ENCODE data around the gene ETS1.
A peak's percentile ranks its signal among the peaks of the same experiment; 100 is the strongest.

The ETS1 gene

DNA sequence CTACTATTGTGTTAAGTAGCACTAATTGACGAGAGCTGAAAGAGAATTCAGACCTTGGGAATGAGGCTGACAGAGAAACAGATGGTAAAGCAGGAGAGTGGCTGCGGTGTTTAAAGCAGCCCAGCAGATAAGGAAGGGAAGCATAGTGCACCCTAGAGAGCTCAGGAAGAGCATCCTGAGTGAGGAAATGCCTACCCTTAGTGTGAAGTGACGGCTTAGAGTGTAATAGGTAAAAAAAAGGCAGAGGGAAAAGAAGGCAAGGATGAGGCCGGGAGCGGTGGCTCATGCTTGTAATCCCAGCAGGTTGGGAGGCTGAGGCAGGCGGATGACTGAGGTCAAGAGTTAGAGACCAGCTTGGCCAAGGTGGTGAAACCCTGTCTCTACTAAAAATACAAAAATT, 22.4 kb upstream of the ETS1 start:
- Mint-ChIP-seq H3K36me3 (ENCODE audit: low read depth) (no peaks in the 10 kb centered on the region), H3K4me3 (no peak overlapping the region), H3K27me3 (ENCODE audit: low read depth, poor library complexity) (peaks cover 30% of the 10 kb centered on the region), H3K27ac (peak overlapping the region; percentile 66), H3K9me3 (no peaks in the 10 kb centered on the region), H3K4me1 (peaks cover 34% of the 10 kb centered on the region)
- DNase-seq, result no peak
- TF ChIP-seq, protein P1, sequence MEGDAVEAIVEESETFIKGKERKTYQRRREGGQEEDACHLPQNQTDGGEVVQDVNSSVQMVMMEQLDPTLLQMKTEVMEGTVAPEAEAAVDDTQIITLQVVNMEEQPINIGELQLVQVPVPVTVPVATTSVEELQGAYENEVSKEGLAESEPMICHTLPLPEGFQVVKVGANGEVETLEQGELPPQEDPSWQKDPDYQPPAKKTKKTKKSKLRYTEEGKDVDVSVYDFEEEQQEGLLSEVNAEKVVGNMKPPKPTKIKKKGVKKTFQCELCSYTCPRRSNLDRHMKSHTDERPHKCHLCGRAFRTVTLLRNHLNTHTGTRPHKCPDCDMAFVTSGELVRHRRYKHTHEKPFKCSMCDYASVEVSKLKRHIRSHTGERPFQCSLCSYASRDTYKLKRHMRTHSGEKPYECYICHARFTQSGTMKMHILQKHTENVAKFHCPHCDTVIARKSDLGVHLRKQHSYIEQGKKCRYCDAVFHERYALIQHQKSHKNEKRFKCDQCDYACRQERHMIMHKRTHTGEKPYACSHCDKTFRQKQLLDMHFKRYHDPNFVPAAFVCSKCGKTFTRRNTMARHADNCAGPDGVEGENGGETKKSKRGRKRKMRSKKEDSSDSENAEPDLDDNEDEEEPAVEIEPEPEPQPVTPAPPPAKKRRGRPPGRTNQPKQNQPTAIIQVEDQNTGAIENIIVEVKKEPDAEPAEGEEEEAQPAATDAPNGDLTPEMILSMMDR (IDR thresholded peaks at IDR 0.05), result no peak

DNA sequence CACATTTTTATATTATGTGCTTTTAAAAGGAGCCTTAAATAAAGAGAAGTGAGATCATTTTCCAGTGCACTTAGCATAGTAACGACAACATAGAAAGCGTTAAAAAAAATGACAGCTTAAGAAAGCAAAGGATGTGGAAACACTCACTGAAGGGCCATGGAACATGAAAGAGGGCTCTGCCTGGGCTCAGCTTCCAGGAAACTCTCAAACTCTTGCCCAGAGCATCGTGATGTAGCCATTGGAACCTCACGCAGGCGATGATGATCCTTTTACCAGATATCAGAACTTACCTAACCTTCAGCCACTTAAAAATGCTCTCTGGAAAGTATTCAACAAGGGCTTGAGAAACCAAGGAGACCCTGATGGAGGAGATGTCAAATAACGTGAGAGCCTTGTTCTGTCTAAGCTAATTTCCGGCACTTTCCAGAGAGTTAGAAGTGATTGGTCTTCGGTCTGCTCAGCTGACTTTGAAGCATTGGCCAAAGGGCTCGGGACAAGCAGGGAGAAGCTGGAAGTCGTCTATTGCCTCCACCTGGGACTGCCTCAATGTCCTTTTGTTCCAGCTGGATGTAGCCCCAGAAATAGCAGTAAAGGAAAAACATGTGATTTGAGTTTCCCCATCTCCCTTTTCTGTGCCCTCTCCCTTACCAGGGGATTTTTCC, 21.5 kb upstream of the ETS1 start:
- H3K27me3 Mint-ChIP-seq (ENCODE audit: low read depth, poor library complexity), result peaks cover 27% of the 10 kb centered on the region
- H3K36me3 Mint-ChIP-seq (ENCODE audit: low read depth), result no peaks in the 10 kb centered on the region
- no peak overlapping the region for H3K4me3 Mint-ChIP-seq
- no peak overlapping the region for H3K27ac Mint-ChIP-seq
- no peaks in the 10 kb centered on the region for H3K9me3 Mint-ChIP-seq
- TF ChIP-seq, protein P1 (IDR thresholded peaks at IDR 0.05), result no peak
- peaks cover 29% of the 10 kb centered on the region for H3K4me1 Mint-ChIP-seq
- no peak for DNase-seq

DNA sequence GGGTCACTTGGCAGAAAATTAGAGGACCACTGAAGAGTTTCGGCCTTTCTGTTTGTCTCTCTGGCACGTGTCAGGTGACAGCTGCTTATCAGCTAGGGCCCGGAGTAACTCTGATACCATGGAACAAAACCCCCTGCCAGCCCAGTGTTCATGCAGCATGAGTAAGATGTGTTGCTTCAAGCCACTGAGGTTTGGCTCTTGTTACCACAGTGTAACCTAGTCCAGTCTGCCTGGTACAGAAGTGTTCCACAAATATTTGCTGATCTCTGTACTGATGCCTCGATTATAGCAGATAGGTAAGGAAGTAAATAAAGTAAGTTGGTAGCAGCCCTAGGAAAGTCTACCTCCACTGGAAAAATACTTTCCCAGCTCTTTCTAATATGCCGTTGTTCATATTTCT, 20.5 kb upstream of the ETS1 start:
- TF ChIP-seq, protein P1 (IDR thresholded peaks at IDR 0.05), result no peak
- no peaks in the 10 kb centered on the region for H3K9me3 Mint-ChIP-seq
- DNase-seq, result no peak

DNA sequence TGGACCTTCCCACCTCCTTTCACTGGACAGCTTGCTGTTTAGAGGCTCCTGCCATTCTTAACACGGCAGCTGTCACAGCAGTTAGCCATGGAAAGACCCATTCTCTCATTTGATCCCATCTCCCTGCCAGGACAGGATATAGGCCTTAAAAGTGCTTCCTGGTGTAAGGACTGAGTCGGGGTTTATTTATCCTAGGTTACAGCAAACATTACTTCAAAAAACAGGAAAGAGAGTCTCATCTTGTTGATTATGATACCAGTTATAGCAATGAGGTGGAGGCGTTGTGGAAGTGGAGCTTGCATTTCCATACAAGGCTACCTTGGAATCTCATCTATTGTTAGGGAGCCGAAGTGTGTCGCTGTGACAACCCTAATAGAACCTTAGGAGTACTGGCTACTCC, 17.4 kb upstream of the ETS1 start:
- TF ChIP-seq, protein P1 (IDR thresholded peaks at IDR 0.05), result no peak
- no peaks in the 10 kb centered on the region for H3K9me3 Mint-ChIP-seq
- DNase-seq, result no peak
- H3K27me3 Mint-ChIP-seq (ENCODE audit: low read depth, poor library complexity), result peaks cover 11% of the 10 kb centered on the region
- H3K4me1 Mint-ChIP-seq, result peaks cover 11% of the 10 kb centered on the region
- no peak overlapping the region for H3K27ac Mint-ChIP-seq
- H3K4me3 Mint-ChIP-seq, result no peak overlapping the region
- H3K36me3 Mint-ChIP-seq (ENCODE audit: low read depth), result no peaks in the 10 kb centered on the region

More for the DNA sequence above, 20.5 kb upstream of the ETS1 start:
- peaks cover 25% of the 10 kb centered on the region for H3K27me3 Mint-ChIP-seq (ENCODE audit: low read depth, poor library complexity)
- no peak overlapping the region for H3K4me3 Mint-ChIP-seq
- no peaks in the 10 kb centered on the region for H3K36me3 Mint-ChIP-seq (ENCODE audit: low read depth)
- no peak overlapping the region for H3K27ac Mint-ChIP-seq
- peaks cover 29% of the 10 kb centered on the region for H3K4me1 Mint-ChIP-seq

DNA sequence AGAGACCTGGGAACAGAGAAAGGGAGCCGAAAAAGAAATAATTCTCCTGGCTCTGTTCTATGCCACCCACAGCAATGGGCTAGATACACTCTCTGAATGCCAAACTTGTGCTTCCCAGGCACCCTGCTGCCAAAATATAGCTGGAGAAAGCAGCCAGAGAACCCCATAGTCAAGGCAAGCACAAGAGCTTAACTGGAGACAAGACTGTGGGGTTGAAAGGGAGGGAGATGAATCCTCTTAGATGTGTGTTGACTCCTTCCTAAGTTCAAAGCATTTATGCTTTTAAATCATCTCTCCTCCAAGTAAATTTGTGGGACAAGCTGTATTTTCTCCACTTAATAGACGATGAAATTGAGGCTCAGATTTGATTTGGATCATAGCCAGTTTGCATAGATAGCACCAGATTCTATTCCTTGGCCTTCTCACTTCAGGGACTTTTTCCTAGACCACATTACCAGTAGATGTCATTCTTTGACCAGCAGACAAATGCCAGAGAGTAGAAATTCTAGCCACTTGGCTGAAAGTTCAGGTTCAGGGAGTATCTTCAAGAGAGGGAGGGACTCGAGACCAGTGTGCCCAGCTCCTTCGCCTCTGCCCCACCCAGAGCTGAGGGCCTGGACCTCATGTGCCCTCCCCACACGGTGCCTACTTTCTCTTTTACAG, 16.5 kb upstream of the ETS1 start:
- Mint-ChIP-seq H3K27me3 (ENCODE audit: low read depth, poor library complexity) (peaks cover 12% of the 10 kb centered on the region), H3K27ac (no peak overlapping the region), H3K9me3 (no peaks in the 10 kb centered on the region), H3K4me3 (no peak overlapping the region), H3K4me1 (peaks cover 5% of the 10 kb centered on the region), H3K36me3 (ENCODE audit: low read depth) (no peaks in the 10 kb centered on the region)
- DNase-seq, result no peak
- TF ChIP-seq, protein P1 (IDR thresholded peaks at IDR 0.05), result no peak

Data from nephron progenitor cell (in vitro differentiated cells).